Measurements from ENCODE around the gene NFKBIA.
A peak's percentile ranks its signal among the peaks of the same experiment; 100 is the strongest.
"Not testable (repeated sequence)": the region's sequence is repeated elsewhere in the genome, so short reads cannot be mapped to it uniquely, and the experiment has no call there.

The NFKBIA gene

DNA sequence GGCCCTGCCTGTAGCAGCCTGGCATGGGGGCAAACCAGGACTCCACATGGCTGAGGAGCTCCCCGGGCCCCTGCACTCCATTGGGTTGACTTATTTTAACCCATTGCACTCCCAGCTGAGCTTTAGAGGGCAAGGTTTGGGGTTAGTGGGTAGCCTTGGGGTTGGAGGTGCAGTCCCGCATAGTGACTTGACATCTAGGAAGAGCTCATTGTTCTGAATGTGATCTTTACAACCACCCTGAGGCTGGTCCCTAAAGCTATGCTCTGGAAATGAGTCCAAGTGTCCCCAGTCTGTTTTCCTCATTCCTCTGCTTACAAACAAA, 36.4 kb downstream of the NFKBIA start:
- DNase-seq (ENCODE audit: low spot score): no peak

DNA sequence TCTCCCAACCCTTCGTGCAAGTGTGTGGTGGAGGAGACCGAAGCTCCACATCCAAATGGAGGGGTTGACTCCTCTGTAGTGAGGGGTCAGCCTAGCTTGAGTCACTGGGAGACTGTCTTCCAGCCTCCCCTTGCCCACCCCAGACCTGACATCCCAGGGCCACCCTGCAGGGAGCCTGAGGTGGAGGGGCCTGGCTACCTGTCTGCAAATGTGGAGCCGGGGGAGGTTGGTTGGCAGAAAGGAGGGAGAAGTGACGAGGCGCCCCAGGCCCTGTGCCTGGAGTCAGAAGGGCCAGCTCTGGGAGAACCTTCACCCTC, 37.5 kb downstream of the NFKBIA start:
- no peak for DNase-seq (ENCODE audit: low spot score)

DNA sequence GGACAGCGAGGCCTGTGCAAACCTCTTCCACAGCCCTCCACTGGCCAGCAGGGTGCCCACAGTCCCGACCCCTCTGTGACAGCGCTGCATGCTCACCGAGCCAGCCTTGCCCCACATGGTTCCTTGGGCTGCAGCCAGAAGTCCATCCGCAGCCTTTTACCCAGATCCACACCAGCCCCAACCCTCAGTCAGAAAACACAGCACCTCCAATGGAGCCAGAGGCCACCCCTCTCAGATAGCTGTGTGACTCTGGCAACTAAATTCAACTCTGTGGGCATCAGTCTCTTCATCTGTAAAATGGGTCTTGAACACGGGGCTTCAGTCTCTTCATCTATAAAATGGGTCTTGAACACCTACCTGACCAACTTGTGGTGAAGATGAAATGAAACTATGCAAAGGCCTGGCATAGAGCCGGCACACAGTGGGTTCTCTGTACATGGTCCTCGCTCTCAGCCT, 38.0 kb downstream of the NFKBIA start:
- DNase-seq (ENCODE audit: low spot score): no peak

DNA sequence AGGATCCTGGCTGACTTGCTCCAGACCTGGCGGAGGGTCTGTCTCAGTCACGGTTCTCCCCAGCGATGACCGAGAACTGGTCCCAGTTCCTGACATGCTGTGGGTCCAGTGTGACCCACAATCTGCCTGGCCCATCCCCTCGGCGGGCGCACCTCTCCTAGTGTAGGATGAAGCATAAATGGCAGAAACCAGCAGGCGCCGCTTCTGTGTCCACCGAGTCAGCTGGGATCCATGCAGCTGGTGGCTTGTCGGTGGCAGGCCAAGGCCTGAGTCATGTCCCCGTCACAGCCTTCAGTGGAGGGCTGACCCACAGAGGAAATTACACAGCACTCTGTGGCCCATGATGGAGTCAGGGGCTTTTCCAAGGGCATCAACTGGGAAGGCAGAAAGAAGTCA, 38.5 kb downstream of the NFKBIA start:
- DNase-seq (ENCODE audit: low spot score): no peak

DNA sequence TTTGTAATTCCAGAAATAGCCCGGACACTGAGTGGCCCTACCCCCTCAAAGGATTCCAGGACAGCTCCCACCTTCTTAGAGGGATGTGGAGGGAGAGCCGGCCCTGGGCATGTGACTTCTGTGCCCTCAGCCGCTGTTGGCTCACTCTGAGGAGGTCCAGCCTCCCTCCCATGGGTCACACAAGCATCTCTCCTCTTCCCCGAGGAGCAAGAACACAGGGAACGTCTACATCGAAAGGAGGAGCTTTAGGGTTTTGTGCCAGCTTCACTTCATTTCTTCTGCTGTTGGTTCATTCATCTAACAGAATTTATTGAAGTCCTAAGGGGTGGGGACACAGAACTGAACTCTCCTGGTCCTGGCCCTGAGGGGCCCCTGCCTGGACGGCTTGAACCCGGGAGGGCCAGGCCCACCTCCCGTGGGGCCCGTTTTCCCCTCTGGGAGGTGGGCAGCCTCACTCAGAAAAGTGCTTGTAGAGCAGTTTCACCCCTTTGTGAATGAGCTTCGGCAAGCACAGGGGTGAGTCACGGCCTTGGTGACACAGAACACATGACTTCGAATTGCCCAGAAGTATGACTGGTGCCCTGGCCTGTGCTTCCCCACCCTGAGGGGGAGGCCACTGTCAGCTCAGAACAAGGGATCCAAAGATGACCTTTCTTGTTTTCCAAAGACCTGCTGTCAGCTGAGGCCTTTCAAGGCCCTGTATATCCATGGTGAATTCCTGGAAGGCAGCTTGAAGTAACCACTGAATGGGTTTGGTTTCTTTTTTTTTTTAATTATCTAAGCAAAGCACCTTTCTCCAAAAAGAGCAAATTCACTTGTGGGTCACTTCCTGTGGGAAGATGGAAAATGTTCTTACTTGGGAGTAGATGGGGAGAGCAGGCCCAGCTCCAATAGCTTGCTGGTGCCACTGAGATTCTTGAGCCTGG, 39.2 kb downstream of the NFKBIA start:
- peak; percentile 40 for DNase-seq (ENCODE audit: low spot score)

DNA sequence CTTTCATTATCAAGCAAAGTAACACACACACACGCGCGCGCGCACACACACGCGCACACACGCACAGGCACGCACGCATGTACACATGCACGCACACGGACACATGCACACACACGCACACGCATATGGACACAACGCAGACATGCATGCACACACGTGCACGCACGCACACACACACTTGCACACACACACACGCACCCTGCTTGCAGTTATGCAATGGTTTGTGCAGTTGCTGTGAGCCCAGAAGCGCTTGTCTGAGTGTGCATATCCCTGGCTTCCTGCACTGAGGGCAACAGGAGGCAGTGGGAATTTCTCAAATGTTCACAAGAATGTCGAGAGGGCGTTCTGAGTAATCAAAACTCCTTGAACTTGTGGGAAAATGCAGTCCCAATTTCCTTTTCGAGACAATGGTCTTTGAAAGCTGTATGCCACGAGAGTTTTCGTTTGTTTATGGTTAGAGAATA, 41.6 kb downstream of the NFKBIA start:
- DNase-seq (ENCODE audit: low spot score): no peak

DNA sequence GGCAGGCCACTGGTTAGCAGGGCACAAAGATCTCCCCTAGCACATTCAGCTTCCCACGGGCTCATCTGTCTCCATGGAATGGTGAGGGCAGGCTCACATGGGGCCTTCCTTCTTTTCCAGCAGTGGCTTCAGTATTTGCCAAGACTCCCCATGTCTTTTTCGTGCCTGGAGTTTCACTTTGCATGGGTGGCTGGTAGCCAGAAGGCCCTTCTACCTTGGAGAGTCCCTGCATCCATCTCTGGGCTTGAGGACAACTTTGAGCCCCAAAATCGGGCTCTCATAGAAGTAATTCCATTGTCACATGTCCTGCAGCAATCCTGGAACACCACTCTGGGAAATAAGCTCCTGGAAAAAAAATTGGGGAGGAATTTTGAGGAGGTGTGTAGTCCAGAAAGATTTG, 42.1 kb downstream of the NFKBIA start:
- no peak for DNase-seq (ENCODE audit: low spot score)

DNA sequence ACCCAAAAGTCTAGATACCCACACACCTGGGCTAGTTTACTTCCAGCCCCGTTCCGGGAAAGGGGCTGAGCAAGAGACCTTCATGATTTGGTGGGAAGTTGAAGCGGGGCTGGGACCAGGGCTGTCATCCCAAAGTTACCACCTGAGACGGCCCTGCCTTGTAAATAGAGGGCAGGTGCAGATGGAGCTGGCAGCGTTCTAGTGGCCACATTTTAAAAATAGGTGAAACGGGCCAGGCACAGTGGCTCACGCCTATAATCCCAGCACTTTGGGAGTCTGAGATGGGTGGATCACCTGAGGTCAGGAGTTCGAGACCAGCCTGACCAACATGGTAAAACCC, 43.4 kb downstream of the NFKBIA start:
- no peak for DNase-seq (ENCODE audit: low spot score)

DNA sequence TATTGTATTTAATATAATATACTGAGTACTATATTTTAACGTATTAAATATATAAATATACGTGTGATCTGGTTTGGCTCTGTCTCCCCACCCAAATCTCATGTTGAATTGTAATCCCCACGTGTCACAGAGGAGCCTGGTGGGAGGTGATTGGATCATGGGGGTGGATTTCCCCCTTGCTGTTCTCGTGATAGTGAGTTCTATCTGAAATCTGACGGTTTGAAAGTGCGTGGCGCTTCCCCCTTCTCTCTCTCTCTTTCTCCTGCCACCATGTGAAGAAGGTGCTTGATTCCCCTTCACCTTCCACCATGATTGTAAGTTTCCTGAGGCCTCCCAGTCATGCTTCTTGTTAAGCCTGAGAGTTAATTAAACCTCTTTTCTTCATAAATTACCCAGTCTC, 44.9 kb downstream of the NFKBIA start:
- not testable (repeated sequence) for DNase-seq (ENCODE audit: low spot score)

DNA sequence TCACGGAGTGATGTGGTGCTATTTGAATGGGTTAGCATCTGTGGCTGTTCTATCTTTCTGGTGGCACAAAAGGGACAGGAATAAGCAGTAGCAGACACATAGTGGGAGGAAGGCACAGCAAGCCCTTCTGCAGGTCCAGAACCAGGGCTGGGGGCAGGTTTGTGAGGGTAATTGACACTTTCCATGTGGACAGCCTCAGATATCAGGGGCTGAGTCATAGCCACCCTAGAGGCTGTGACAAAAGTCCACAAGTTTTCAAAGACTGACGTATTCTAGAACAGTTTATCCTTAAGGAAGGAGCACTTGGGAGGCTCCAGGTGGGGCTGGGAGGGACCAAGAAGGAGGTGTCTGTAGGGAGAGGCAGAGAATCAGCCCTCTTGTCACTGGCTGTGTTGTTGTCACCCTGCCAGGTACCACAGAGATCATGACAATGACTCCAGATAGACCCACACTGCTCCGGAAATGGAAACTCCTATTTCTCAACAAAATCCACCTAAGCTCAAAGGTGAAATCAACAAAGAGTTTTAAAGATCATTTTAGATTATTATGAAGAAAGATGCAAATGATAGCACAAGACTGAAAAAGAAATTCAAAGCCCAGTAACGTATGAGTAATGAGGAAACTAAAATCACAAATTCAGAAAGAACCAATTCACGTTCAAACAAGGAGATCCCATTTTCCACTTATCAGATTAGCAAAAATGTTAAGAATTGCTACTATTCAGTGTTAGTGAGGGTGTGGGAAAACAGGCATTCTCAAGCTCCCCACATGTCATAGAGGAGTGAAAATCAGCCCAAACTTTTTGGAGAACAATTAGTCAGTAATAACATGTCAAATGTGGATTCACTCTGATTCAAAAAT, 48.3 kb downstream of the NFKBIA start:
- DNase-seq (ENCODE audit: low spot score): no peak

DNA sequence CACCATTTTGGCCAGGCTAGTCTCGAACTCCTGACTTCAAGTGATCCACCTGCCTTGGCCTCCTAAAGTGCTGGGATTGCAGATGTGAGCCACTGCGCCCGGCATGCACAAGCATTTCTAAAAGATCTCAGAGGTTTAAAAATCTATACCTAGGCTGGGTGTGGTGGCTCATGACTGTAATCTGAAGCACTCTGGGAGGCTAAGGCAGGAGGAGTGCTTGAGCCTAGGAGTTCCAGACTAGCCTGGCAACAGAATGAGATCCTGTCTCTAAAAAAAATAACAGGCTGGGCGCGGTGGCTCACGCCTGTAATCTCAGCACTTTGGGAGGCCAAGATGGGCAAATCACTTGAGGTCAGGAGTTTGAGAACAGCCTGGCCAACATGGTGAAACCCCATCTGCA, 49.3 kb downstream of the NFKBIA start:
- DNase-seq (ENCODE audit: low spot score): not testable (repeated sequence)

DNA sequence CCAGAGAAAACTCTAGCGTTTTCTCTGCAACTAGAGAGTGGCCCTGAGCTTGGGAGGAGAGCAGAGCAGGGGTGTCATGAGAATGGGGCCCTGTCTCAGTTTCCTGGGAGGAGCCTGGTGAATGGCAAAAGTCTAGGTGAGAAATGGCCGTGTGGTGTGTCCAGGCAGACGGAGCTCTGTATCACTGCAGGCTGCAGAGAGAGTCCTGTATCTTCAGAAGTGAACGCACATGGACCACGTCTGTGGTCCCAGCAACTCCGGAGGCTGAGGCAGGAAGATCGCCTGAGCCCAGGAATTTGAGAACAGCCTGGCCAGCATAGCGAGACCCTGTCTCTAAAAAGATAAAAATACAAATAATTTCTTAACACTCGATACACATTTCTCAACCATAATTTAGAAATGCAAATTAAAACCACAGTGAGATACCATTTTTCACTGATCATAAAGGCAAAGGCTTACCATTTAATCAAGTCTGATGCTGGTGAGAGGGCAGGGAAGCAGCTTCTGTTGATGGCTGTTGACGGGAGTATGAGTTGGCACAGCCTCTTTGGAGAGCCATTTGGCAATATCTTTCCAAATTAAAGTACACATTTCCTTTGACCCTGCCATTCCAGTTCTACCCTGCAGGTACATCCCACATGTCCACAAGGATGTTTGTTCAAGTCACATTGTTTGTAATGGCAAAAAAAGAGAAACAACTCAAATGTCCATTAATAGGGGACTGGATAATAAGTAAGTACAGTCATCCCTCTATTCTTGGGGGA, 51.0 kb downstream of the NFKBIA start:
- DNase-seq (ENCODE audit: low spot score): no peak

DNA sequence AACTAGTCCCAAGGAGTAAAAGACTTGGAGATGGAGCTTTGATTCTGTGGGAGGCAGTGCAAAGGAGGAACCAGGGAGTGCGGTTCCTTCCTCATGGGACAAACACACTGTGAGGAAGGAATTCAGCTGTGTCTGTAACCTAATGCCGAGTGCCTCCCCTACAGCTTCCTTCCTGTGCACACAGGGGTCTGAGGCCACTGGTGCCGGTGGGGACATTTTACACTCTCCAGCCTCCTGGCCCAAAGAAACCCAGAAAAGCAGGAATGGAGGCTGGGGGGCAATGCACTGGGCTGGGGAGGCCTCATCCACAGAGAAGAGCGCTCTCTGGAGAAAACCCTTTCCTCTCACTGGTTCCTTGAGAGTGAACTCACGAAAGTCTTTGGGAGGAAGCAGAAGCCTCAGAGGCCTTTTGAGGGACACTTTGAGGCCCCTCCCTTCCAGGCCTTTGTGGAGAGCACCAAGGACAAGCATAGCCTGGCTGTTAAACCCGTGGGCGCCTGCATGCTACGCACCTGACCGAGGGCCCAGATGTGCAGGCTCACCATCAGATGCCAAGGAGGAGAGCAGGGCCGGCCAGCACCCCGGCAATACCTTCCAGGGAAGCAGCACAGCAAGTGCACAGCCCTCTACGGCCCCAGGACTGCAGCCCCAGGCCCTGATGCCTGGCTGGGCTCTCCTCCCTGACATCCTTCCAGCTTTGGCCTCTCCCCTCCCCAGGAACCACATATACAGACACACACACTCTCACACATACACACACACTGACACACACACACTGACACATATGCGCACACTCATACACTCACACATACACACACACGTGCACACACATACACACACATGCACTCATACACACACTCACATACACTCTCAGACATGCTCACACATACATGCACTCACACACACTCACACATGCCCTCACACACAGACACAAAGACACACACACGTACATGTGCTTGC, 52.0 kb downstream of the NFKBIA start:
- DNase-seq (ENCODE audit: low spot score): peak; percentile 21

DNA sequence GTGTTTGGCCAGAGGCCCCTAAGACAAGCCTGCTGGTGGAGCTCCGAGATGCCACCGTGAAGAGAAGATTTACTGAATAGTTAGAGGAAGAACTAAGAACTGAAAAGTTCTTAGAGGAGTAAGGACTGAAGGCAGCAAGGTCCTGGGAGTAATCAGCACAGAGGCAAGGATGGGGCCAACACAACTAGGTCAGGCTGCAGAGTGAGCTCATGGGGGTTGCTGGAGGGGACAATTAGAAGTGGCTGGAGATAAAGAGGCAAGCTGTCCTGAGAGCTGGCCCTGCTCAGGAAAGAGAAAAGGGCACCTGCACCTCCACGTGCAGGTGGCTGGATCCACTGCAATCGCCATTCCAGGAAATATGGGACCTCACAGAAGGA, 52.7 kb downstream of the NFKBIA start:
- DNase-seq (ENCODE audit: low spot score): no peak

All from pons (tissue), 1 donor.